Bronchial epithelial cell (primary cell): Measurements from ENCODE around the gene DNAH1. TPM values are rescaled to one million over a fixed set of nuclear protein-coding genes. Genes with fewer than 3 reads are reported as not detected.
A peak's percentile ranks its signal among the peaks of the same experiment; 100 is the strongest.

Experiments
- DNase-seq: peaks from one replicate; pipeline ENCODE4 v3.0.0-alpha.2; 2010; ENCODE audit warnings: low read depth
- FAIRE-seq: peaks from 2 replicates; lab custom pipeline; 2011; peaks lifted over from hg19 to GRCh38; lab: Jason Lieb, UNC
- H3K27me3 ChIP-seq: 2 replicates; pipeline ENCODE4 v1.5.1; 2011; ENCODE audit warnings: low read length; ENCODE audit not compliant: control insufficient read depth, insufficient read depth
- H3K36me3 ChIP-seq: 2 replicates; pipeline ENCODE4 v1.5.1; 2011; ENCODE audit warnings: low read length; ENCODE audit not compliant: control insufficient read depth, insufficient read depth
- H3K4me3 ChIP-seq: 2 replicates; pipeline ENCODE4 v1.5.1; 2011; ENCODE audit warnings: mild to moderate bottlenecking, low read depth, low read length, control low read depth
- CTCF ChIP-seq: IDR thresholded peaks from 2 replicates; pipeline ENCODE4 v1.5.1; 2011; ENCODE audit warnings: mild to moderate bottlenecking, moderate library complexity, low read length, control low read depth, inconsistent platforms; ENCODE audit not compliant: insufficient read depth, severe bottlenecking
- total RNA-seq: library from RNA; depleted of rRNA; stranded (reverse); fragments of >200 nt; gene quantifications from 2 replicates; pipeline ENCODE4 v1.2.1, GENCODE V29; 2014

The DNAH1 gene
- total RNA-seq, 1 donor from 2014 or later: 0.79 TPM

- FAIRE-seq: no peak
- Histone ChIP-seq H3K36me3 (no peaks in the 10 kb centered on the region), H3K4me3 (no peak overlapping the region), H3K27me3 (peaks cover 2% of the 10 kb centered on the region)
- no peak for TF ChIP-seq CTCF
- no peak for DNase-seq
Observed at GRCh38 chr3:52435246-52436101, 119.4 kb downstream of the DNAH1 start.

- no peak for DNase-seq
- FAIRE-seq: no peak
Observed at GRCh38 chr3:52436500-52437149, 120.5 kb downstream of the DNAH1 start.

GRCh38 chr3:52437326-52438103 lies 121.4 kb downstream of the DNAH1 start:
- TF ChIP-seq CTCF: no peak
- no peaks in the 10 kb centered on the region for H3K36me3 ChIP-seq
- no peak for DNase-seq
- H3K27me3 ChIP-seq: peaks cover 2% of the 10 kb centered on the region
- no peak overlapping the region for H3K4me3 ChIP-seq
- FAIRE-seq: peak; percentile 28

More at GRCh38 chr3:52436500-52437149, 120.5 kb downstream of the DNAH1 start:
- Histone ChIP-seq H3K4me3 (no peak overlapping the region), H3K27me3 (peaks cover 2% of the 10 kb centered on the region), H3K36me3 (no peaks in the 10 kb centered on the region)
- no peak for TF ChIP-seq CTCF

- Histone ChIP-seq H3K4me3 (no peak overlapping the region), H3K36me3 (no peaks in the 10 kb centered on the region), H3K27me3 (peaks cover 2% of the 10 kb centered on the region)
- FAIRE-seq (no peak), DNase-seq (no peak)
- TF ChIP-seq CTCF: no peak
Observed at GRCh38 chr3:52438104-52438376, 121.9 kb downstream of the DNAH1 start.

GRCh38 chr3:52438579-52439425 lies 122.7 kb downstream of the DNAH1 start:
- TF ChIP-seq CTCF: no peak
- FAIRE-seq: no peak
- DNase-seq: no peak
- H3K36me3 ChIP-seq: no peaks in the 10 kb centered on the region
- no peak overlapping the region for H3K4me3 ChIP-seq
- peaks cover 2% of the 10 kb centered on the region for H3K27me3 ChIP-seq
